ENCODE measurements around the gene ISOC2.
"Not testable (repeated sequence)": the region's sequence is repeated elsewhere in the genome, so short reads cannot be mapped to it uniquely, and the experiment has no call there.

Gene ISOC2

DNA sequence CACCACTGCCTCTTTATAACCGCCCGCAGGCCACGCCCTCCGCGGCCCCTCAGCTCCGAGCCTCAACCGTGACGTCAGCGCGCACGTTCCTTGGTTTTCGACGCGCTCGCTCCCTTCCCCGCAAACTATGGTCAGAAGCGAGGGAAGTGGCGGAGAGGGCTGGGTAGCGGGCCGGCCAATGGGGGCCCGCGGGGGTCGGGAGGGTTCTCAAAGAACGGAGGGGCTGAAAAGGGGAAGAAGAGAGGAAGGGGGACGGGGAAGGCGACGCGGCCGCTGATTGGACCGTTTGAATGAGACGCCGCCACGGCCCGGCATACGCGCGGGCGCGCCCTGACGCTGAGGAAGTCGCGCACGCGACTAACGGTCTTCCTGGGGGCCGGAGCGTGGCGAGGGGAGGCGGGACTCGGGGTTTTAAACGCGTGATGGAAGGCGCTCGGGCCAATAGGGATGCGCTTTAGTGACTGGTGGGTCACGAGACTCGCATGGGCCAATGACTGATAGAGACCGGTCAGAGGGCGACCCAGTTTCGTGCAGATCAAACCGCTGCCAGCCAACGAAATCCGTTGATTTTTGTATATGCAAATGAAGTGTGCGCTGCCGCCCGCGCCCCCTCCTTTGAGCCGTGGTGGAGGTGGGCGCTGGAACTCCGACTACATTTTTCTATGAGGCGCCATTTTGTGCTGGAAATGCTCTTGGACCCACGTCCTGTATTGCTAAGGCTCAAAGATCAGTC is 53.5 kb downstream of the ISOC2 start:
- peak overlapping the region; percentile 82 for H3K4me3 Mint-ChIP-seq
- DNase-seq (ENCODE audit: low spot score in 2 of 2) (peak; percentile 93 to 97), ATAC-seq (replicated peaks; ENCODE audit: extremely low read depth, poor library complexity, severe bottlenecking) (peak; percentile 94)
- H3K4me1 Mint-ChIP-seq = peaks cover 26% of the 10 kb centered on the region
- H3K9me3 Mint-ChIP-seq = no peaks in the 10 kb centered on the region
- H3K27ac Mint-ChIP-seq (ENCODE audit: low read depth) = peak overlapping the region; percentile 96
- no peaks in the 10 kb centered on the region for H3K27me3 Mint-ChIP-seq
- peaks cover 34% of the 10 kb centered on the region for H3K36me3 Mint-ChIP-seq (ENCODE audit: insufficient read depth)

DNA sequence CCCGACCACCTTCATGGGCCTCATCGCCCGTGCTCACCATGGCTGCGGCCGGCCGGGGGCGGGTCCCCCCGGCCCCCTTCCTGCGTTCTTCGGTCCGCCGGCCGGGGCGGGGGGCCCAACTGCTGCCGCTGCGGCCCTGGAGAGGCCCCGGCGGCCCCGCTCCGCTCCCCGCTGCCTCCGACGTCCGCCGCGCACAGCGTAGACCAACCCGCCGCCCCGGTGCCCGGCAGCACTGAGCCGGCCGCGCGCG is 54.0 kb downstream of the ISOC2 start, which contains the start of gene UBE2S:
Gene UBE2S, minus strand, starts transcription at position 239 of the 250 bp plus-strand sequence. Its CDS starts 199 bp downstream, at position 40.
- Mint-ChIP-seq H3K27ac (ENCODE audit: low read depth) (peak within 1 kb of the TSS; percentile 96), H3K4me3 (peak within 1 kb of the TSS; percentile 82), H3K36me3 (ENCODE audit: insufficient read depth) (peaks cover 38% of the 10 kb centered on the region), H3K4me1 (peaks cover 26% of the 10 kb centered on the region)
- DNase-seq (ENCODE audit: low spot score in 2 of 2); H3K9me3 Mint-ChIP-seq; H3K27me3 Mint-ChIP-seq; ATAC-seq (replicated peaks; ENCODE audit: extremely low read depth, poor library complexity, severe bottlenecking): not testable (repeated sequence)

DNA sequence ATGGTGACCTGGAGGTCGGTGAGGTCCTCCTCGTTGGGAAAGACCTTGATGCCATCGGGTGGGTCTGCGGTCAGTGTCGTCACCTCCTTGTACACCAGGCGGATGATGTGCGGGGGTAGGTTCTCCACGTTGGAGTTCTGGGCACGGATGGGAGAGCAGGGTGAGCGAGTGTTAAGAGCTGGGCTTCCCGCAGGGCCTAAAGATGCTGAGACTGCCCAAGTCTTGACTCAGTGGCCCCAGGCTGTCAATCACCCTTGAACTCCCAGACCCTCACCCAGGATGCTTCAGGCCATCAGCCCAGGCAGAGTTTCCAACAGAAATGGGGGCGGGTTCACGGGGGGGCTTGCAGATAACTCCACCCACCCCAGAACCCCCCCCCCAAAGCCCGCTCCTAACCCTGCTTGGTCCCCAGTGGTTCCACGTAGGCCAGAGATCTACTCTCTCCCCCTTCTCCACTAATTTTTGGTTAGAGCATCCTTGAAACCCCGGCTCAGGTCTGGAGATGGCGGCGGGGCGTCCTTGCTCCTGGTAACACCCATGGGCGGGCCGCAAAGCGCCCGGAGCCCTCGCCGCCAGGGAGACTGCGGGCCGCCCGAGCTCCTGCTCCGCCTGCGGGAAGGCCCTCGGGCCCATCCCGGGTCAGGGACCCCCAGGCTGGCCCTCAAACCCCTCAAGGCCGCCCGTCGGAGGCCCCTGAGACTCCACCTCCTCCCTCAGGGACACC is 54.5 kb downstream of the ISOC2 start:
- DNase-seq (ENCODE audit: low spot score in 2 of 2) (peak in 1 of 2 donors; percentile 26), ATAC-seq (replicated peaks; ENCODE audit: extremely low read depth, poor library complexity, severe bottlenecking) (no peak)
- Mint-ChIP-seq H3K9me3 (no peaks in the 10 kb centered on the region), H3K27ac (ENCODE audit: low read depth) (peak overlapping the region; percentile 96), H3K36me3 (ENCODE audit: insufficient read depth) (peaks cover 43% of the 10 kb centered on the region), H3K27me3 (no peaks in the 10 kb centered on the region), H3K4me3 (peak overlapping the region; percentile 82), H3K4me1 (peaks cover 26% of the 10 kb centered on the region)

DNA sequence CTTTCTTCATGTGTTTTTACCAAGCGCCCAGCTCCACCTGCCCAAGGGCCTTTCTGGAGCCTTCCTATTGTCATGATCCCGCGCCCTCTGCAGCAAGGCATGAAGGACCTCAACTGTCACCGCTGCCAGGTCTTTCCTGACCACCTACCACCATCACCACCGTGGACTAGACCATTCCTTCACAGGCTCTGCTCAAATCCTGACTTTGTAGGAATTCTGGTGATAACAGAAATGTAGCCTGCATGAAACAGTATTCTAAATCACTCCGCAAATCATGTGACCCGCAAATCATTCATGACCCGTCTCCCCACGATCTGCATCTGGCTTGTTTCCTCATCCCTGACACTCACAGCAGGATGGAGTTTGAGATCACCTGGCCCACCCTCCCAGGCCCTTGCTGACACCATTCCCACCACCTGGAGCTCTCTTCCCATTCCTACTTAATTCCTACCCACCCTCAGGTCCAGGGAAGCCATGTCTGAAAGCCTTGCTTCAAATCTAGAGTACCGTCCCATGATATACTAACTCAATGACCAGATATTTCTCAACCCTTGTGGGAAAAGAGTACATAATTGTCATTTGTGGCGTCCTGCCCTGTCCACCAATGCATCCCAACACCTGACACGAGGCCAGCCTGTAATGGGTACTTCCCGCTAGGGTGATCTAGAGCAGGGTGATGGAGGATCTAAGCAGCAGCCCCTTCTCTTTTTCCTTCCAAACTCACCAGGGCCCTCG is 55.2 kb downstream of the ISOC2 start:
- Mint-ChIP-seq H3K4me1 (peaks cover 26% of the 10 kb centered on the region), H3K27me3 (no peaks in the 10 kb centered on the region), H3K36me3 (ENCODE audit: insufficient read depth) (peaks cover 48% of the 10 kb centered on the region), H3K9me3 (no peaks in the 10 kb centered on the region), H3K4me3 (peak overlapping the region; percentile 82), H3K27ac (ENCODE audit: low read depth) (peak overlapping the region; percentile 96)
- ATAC-seq (replicated peaks; ENCODE audit: extremely low read depth, poor library complexity, severe bottlenecking) = no peak
- no peak for DNase-seq (ENCODE audit: low spot score in 2 of 2)

DNA sequence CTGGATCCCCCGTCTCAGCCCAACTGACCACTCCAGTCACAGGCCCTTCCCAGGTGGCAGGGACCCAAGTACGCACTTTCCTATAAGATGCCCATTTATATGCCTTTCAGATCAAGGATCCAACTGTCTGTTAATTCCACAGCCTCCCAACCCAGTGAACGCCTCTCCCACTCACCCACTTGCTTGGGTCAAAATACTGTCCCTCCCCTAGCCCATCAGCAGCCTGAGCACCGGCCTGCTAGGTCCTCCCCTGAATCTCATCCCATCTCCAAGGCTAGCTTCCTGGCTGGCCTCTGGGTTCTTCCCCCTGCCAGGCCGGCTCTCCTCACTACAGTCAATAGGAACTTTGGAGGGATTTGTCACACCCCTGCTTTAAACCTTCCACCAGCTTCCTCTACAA is 55.8 kb downstream of the ISOC2 start:
- Mint-ChIP-seq H3K36me3 (ENCODE audit: insufficient read depth) (peaks cover 50% of the 10 kb centered on the region), H3K27me3 (no peaks in the 10 kb centered on the region), H3K9me3 (no peaks in the 10 kb centered on the region), H3K4me3 (peak overlapping the region; percentile 82), H3K4me1 (peaks cover 26% of the 10 kb centered on the region), H3K27ac (ENCODE audit: low read depth) (peak overlapping the region; percentile 96)
- DNase-seq (ENCODE audit: low spot score in 2 of 2) = no peak
- no peak for ATAC-seq (replicated peaks; ENCODE audit: extremely low read depth, poor library complexity, severe bottlenecking)

All from central memory CD8-positive, alpha-beta T cell (primary cell).